Stimulated activated CD8-positive, alpha-beta memory T cell treated with anti-CD3 and anti-CD28 coated beads, Interleukin-7, amount 100 ng/mL, for 48 hours (primary cell): ENCODE data around the gene MICAL3.

Source experiments
- DNase-seq, 2 donors: peaks; one replicate each; pipeline ENCODE4 v3.0.0-alpha.2; 2020; ENCODE audit warnings: low read depth in 1 of 2; ENCODE audit errors: extremely low read depth in 1 of 2

MICAL3 gene

DNA sequence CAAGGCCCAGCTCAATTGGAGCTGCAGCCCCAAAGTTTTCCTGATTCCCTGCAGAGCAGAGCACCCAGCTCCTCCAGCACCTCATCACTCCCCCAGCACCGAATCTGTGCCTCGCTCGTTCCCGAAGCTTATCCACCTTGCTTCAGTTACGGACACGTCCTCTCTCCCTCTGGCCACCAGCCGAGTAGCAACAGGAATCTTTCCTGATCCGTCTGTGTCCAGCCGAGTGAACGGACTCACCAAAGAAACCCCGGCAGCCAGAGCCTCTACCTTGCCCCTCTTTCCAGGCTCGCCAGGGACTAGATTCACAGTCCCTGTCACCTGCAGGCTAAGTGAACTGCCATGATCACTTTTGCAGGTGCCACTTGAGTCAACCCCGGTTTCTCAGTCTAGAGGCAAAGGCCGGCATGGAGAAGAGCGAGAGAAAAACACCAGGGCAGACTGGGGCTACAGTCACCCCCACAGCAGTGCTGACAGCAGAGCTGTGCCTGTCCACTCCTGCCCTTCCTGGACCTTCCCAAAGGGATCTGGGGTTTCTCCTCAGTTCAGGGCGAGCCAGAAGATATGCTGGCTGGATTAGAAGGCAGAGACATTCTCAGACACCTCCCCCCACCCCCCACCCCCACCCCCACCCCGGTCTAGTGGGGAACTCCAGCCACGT lies 282.4 kb downstream of the MICAL3 start:
- DNase-seq, result no peak

GRCh38 chr22:17739196-17739975 lies 285.0 kb downstream of the MICAL3 start:
- no peak for DNase-seq

DNA sequence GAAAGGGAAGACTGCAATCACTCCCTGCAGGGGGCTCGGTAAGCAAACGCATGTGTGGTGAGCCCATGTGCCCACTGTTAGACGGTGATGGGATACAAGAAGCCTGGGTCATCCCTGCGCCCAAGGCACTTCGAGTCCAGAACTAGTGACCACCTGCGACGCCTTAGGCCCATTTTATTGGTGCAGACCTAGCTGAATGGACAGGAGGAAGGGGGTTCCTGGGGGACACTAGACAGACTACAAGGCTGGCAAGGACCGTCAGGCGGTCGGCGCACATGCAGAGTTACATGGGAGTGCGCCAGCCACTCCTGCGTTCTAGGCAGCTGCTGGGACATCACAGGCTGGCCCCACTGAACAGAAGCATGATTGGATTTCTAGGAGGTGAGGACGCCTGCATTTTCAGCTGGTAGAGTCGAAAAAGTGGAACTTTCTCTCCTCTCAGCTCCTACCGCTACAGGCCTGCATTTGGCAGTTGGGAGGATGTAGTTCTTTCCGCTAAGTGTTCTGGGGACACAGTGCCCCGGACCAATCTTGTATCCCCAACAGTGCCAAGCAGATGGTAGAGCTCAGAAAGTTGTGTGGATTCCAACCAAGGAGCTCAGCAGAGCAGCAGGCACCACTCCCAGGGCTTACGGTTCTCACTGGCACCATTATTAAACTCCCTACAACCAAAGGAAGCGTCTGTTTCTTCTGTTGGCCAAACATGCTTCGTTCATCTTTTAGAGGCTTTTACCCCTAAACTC lies 285.8 kb downstream of the MICAL3 start:
- no peak for DNase-seq
